Measurements from ENCODE around the gene ERMP1.
"Not testable (repeated sequence)": the region's sequence is repeated elsewhere in the genome, so short reads cannot be mapped to it uniquely, and the experiment has no call there.

ERMP1 gene

GRCh38 chr9:5787220-5787619 is 45.7 kb downstream of the ERMP1 start:
- no peak overlapping the region for H3K4me3 ChIP-seq (ENCODE audit: low read depth in 1 of 5, low read length in 5 of 5)
- H3K9me3 ChIP-seq (ENCODE audit: control insufficient read depth in 5 of 5, low read length in 5 of 5), result peaks cover 0 to 6% (median 0%) of the 10 kb centered on the region in 5 donors
- H3K9ac ChIP-seq (ENCODE audit: low read length in 5 of 5), result no peak overlapping the region
- no peak overlapping the region for H3K27ac ChIP-seq (ENCODE audit: low read depth, low read length)
- peaks cover 19 to 36% (median 29%) of the 10 kb centered on the region in 5 donors for H3K36me3 ChIP-seq (ENCODE audit: control insufficient read depth in 5 of 5, insufficient read depth in 5 of 5, low read length in 5 of 5)
- no peaks in the 10 kb centered on the region for H3K4me1 ChIP-seq (ENCODE audit: control insufficient read depth in 5 of 5, insufficient read depth in 5 of 5, low read length in 5 of 5)
- H3K27me3 ChIP-seq (ENCODE audit: control insufficient read depth in 5 of 5, insufficient read depth in 4 of 5, low read length in 5 of 5), result no peaks in the 10 kb centered on the region

DNA sequence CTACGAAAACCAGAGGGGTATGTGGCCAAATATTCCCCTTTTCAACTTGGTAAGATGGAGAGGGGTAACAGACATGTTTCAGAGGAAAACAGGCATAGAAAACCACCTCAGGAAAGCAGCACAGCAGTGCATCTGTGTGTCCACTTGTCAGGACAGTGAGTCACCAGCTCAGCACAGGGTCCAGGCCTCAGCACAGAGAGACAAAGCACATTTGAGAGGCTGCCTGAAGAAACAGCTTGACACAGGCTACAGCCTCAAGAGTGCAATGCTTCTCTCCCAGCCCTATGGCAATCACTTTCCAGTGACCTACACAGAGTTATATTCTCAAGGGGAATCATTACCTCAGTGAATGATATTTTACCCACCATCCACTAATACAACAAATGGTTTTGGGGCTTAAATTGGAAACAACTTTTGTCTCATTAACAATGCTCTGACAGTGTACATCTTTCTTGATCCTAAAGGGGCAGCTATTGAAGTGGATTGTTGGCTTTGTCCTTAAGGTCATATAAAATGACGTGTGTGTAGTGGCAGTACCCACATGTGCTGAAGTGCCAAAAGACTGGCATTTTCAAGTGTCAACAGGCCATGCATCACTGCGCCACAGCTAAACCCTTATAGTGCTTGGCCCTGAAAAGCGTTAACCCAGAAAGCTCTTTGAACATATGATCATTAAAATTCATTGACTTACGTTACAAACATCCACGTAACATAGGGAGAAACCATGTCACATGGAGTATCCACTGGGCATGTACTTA is 46.4 kb downstream of the ERMP1 start:
- Histone ChIP-seq H3K9me3 (ENCODE audit: control insufficient read depth in 5 of 5, low read length in 5 of 5) (peaks cover 0 to 6% (median 0%) of the 10 kb centered on the region in 5 donors), H3K9ac (ENCODE audit: low read length in 5 of 5) (no peak overlapping the region), H3K4me1 (ENCODE audit: control insufficient read depth in 5 of 5, insufficient read depth in 5 of 5, low read length in 5 of 5) (no peaks in the 10 kb centered on the region), H3K27me3 (ENCODE audit: control insufficient read depth in 5 of 5, insufficient read depth in 4 of 5, low read length in 5 of 5) (no peaks in the 10 kb centered on the region), H3K36me3 (ENCODE audit: control insufficient read depth in 5 of 5, insufficient read depth in 5 of 5, low read length in 5 of 5) (peaks cover 19 to 34% (median 29%) of the 10 kb centered on the region in 5 donors), H3K4me3 (ENCODE audit: low read depth in 1 of 5, low read length in 5 of 5) (no peak overlapping the region), H3K27ac (ENCODE audit: low read depth, low read length) (no peak overlapping the region)

- H3K27me3 ChIP-seq (ENCODE audit: control insufficient read depth in 5 of 5, insufficient read depth in 4 of 5, low read length in 5 of 5), result no peaks in the 10 kb centered on the region
- H3K9ac ChIP-seq (ENCODE audit: low read length in 5 of 5), result no peak overlapping the region
- H3K9me3 ChIP-seq (ENCODE audit: control insufficient read depth in 5 of 5, low read length in 5 of 5), result peaks cover 0 to 6% (median 0%) of the 10 kb centered on the region in 5 donors
- no peaks in the 10 kb centered on the region for H3K4me1 ChIP-seq (ENCODE audit: control insufficient read depth in 5 of 5, insufficient read depth in 5 of 5, low read length in 5 of 5)
- no peak overlapping the region for H3K4me3 ChIP-seq (ENCODE audit: low read depth in 1 of 5, low read length in 5 of 5)
- H3K36me3 ChIP-seq (ENCODE audit: control insufficient read depth in 5 of 5, insufficient read depth in 5 of 5, low read length in 5 of 5), result peaks cover 26 to 37% (median 34%) of the 10 kb centered on the region in 5 donors
- no peak overlapping the region for H3K27ac ChIP-seq (ENCODE audit: low read depth, low read length)
Measured at GRCh38 chr9:5784526-5785315, 48.2 kb downstream of the ERMP1 start.

DNA sequence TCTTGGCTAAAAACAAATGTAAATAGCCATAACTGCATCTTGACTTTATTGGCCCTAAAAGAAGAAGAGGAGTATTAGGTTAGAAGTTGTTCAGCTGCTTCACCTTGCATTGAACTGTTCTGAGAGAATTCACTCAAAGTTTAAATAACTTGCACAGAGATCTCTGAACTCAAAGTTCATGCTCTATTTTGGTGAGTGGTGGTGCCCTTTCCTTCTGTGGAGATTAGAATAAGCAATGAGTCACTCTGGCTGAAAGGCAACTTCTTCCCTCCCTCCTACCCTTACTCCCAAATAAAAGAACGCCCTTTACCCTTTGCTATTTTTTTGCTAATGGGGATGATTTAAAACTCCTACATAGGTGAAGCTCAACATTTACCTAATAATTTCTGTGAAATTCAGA is 48.9 kb downstream of the ERMP1 start:
- Histone ChIP-seq H3K36me3 (ENCODE audit: control insufficient read depth in 5 of 5, insufficient read depth in 5 of 5, low read length in 5 of 5) (peaks cover 33 to 40% (median 36%) of the 10 kb centered on the region in 5 donors), H3K9me3 (ENCODE audit: control insufficient read depth in 5 of 5, low read length in 5 of 5) (peaks cover 0 to 8% (median 4%) of the 10 kb centered on the region in 5 donors), H3K9ac (ENCODE audit: low read length in 5 of 5) (no peak overlapping the region), H3K27me3 (ENCODE audit: control insufficient read depth in 5 of 5, insufficient read depth in 4 of 5, low read length in 5 of 5) (no peaks in the 10 kb centered on the region), H3K4me1 (ENCODE audit: control insufficient read depth in 5 of 5, insufficient read depth in 5 of 5, low read length in 5 of 5) (no peaks in the 10 kb centered on the region), H3K27ac (ENCODE audit: low read depth, low read length) (no peak overlapping the region), H3K4me3 (ENCODE audit: low read depth in 1 of 5, low read length in 5 of 5) (no peak overlapping the region)

DNA sequence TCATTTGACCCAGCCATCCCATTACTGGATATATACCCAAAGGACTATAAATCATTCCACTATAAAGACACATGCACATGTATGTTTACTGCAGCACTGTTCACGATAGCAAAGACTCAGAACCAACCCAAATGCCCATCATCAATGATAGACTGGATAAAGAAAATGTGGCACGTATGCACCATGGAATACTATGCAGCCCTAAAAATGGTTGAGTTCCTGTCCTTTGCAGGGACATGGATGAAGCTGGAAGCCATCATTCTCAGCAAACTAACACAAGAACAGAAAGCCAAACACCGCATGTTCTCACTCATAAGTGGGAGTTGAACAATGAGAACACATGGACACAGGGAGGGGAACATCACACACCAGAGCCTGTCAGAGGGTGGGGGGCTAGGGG is 49.5 kb downstream of the ERMP1 start:
- H3K9me3 ChIP-seq (ENCODE audit: control insufficient read depth in 5 of 5, low read length in 5 of 5), result peaks cover 3 to 13% (median 7%) of the 10 kb centered on the region in 5 donors
- H3K27me3 ChIP-seq (ENCODE audit: control insufficient read depth in 5 of 5, insufficient read depth in 4 of 5, low read length in 5 of 5); H3K9ac ChIP-seq (ENCODE audit: low read length in 5 of 5); H3K4me3 ChIP-seq (ENCODE audit: low read depth in 1 of 5, low read length in 5 of 5); H3K4me1 ChIP-seq (ENCODE audit: control insufficient read depth in 5 of 5, insufficient read depth in 5 of 5, low read length in 5 of 5); H3K27ac ChIP-seq (ENCODE audit: low read depth, low read length): not testable (repeated sequence)
- H3K36me3 ChIP-seq (ENCODE audit: control insufficient read depth in 5 of 5, insufficient read depth in 5 of 5, low read length in 5 of 5), result peaks cover 35 to 46% (median 42%) of the 10 kb centered on the region in 5 donors

DNA sequence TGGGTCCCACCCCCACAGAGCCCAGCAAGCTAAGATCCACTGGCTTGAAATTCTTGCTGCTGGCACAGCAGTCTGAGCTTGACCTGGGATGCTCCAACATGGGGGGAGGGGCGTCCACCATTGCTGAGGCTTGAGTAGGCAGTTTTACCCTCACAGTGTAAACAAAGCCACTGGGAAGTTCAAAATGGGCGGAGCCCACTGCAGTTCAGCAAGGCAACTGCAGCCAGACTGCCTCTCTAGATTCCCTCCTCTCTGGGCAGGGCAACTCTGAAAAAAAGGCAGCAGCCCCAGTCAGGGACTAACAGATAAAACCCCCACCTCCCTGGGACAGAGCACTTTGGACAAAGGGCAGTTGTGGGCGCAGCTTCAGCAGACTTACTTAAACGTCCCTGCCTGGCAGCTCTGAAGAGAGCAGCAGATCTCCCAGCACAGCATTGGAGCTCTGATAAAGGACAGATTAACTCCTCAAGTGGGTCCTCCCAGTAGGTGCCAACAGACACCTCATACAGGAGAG is 53.2 kb downstream of the ERMP1 start:
- Histone ChIP-seq H3K36me3 (ENCODE audit: control insufficient read depth in 5 of 5, insufficient read depth in 5 of 5, low read length in 5 of 5) (peaks cover 39 to 46% (median 43%) of the 10 kb centered on the region in 5 donors), H3K9me3 (ENCODE audit: control insufficient read depth in 5 of 5, low read length in 5 of 5) (peaks cover 3 to 14% (median 10%) of the 10 kb centered on the region in 5 donors)
- not testable (repeated sequence) for H3K9ac ChIP-seq (ENCODE audit: low read length in 5 of 5); H3K4me1 ChIP-seq (ENCODE audit: control insufficient read depth in 5 of 5, insufficient read depth in 5 of 5, low read length in 5 of 5); H3K27me3 ChIP-seq (ENCODE audit: control insufficient read depth in 5 of 5, insufficient read depth in 4 of 5, low read length in 5 of 5); H3K4me3 ChIP-seq (ENCODE audit: low read depth in 1 of 5, low read length in 5 of 5); H3K27ac ChIP-seq (ENCODE audit: low read depth, low read length)

DNA sequence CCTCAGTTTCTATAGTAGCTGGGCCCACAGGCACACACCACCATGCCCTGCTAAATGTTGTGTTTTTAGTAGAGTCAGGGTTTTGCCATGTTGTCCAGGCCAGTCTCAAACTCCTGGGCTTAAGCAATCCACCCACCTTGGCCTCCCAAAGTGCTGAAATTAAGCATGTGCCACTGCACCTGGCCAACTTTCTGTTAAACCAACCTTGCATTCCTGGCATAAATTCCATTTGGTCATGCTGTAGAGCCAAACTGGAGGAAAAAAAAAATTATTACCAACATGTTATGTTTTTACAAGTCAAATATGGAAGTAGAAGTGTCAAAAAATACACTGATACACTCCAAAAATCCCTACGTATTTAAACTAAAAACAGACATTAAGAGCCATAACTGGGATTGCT is 54.1 kb downstream of the ERMP1 start:
- peaks cover 3 to 14% (median 10%) of the 10 kb centered on the region in 5 donors for H3K9me3 ChIP-seq (ENCODE audit: control insufficient read depth in 5 of 5, low read length in 5 of 5)
- H3K27me3 ChIP-seq (ENCODE audit: control insufficient read depth in 5 of 5, insufficient read depth in 4 of 5, low read length in 5 of 5), result no peaks in the 10 kb centered on the region
- no peak overlapping the region for H3K9ac ChIP-seq (ENCODE audit: low read length in 5 of 5)
- peaks cover 47 to 55% (median 51%) of the 10 kb centered on the region in 5 donors for H3K36me3 ChIP-seq (ENCODE audit: control insufficient read depth in 5 of 5, insufficient read depth in 5 of 5, low read length in 5 of 5)
- no peaks in the 10 kb centered on the region for H3K4me1 ChIP-seq (ENCODE audit: control insufficient read depth in 5 of 5, insufficient read depth in 5 of 5, low read length in 5 of 5)
- H3K4me3 ChIP-seq (ENCODE audit: low read depth in 1 of 5, low read length in 5 of 5), result peak overlapping the region in 2 of 5 donors; percentile 11 to 52
- no peak overlapping the region for H3K27ac ChIP-seq (ENCODE audit: low read depth, low read length)

- no peak overlapping the region for H3K4me3 ChIP-seq (ENCODE audit: low read depth in 1 of 5, low read length in 5 of 5)
- H3K4me1 ChIP-seq (ENCODE audit: control insufficient read depth in 5 of 5, insufficient read depth in 5 of 5, low read length in 5 of 5), result no peaks in the 10 kb centered on the region
- peaks cover 0 to 4% (median 2%) of the 10 kb centered on the region in 5 donors for H3K9me3 ChIP-seq (ENCODE audit: control insufficient read depth in 5 of 5, low read length in 5 of 5)
- H3K9ac ChIP-seq (ENCODE audit: low read length in 5 of 5), result no peak overlapping the region
- no peaks in the 10 kb centered on the region for H3K27me3 ChIP-seq (ENCODE audit: control insufficient read depth in 5 of 5, insufficient read depth in 4 of 5, low read length in 5 of 5)
- H3K36me3 ChIP-seq (ENCODE audit: control insufficient read depth in 5 of 5, insufficient read depth in 5 of 5, low read length in 5 of 5), result peaks cover 70 to 75% (median 70%) of the 10 kb centered on the region in 5 donors
- no peak overlapping the region for H3K27ac ChIP-seq (ENCODE audit: low read depth, low read length)
Measured at GRCh38 chr9:5773324-5773999, 59.5 kb downstream of the ERMP1 start.

DNA sequence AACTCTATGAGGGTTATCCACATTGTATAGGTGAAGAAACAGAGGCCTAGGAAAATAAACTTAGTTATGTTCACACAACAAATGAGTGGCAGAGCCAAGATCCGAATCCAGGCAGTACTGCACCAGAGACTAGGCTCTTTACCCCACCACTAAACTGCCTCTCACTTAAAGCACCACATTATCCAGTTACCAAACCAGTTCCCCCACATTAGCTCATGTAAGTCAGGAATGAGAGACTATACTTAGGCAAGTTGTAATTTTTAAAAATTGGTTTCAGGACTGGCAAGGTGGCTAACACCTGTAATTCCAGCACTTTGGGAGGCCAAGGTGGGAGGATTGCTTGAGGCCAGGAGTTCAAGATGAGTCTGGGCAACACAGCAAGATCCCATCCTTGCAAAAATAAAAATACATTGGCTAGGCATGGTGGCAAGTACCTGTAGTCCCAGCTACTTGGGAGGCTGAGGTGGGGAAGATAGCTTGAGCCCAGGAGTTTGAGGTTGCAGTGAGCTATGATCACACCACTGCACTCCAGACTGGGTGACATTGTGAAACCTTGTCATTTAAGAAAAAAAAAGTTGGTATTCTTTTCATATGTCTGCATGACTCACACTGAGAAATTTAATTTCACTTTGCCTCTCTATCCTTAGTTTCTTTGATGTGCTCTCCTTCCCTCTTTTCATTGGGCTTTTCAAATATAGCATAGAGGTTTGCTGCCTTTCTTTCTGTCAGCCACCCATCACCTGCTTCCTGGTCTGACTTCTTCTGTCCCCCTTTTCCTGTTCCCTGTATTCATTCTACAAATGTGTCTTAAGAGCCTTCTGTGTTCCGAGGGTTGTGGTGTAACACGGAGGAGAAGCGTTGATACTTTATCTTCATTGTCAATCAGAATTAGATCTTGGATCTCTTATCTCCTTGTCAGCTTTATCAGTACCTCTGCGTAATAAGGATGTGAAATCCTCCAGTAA is 64.7 kb downstream of the ERMP1 start:
- Histone ChIP-seq H3K9ac (ENCODE audit: low read length in 5 of 5) (no peak overlapping the region), H3K27me3 (ENCODE audit: control insufficient read depth in 5 of 5, insufficient read depth in 4 of 5, low read length in 5 of 5) (no peaks in the 10 kb centered on the region), H3K36me3 (ENCODE audit: control insufficient read depth in 5 of 5, insufficient read depth in 5 of 5, low read length in 5 of 5) (peaks cover 55 to 87% (median 75%) of the 10 kb centered on the region in 5 donors), H3K4me1 (ENCODE audit: control insufficient read depth in 5 of 5, insufficient read depth in 5 of 5, low read length in 5 of 5) (no peaks in the 10 kb centered on the region), H3K27ac (ENCODE audit: low read depth, low read length) (no peak overlapping the region), H3K4me3 (ENCODE audit: low read depth in 1 of 5, low read length in 5 of 5) (no peak overlapping the region), H3K9me3 (ENCODE audit: control insufficient read depth in 5 of 5, low read length in 5 of 5) (no peaks in the 10 kb centered on the region)

Measured in subcutaneous abdominal adipose tissue (tissue), 5 donors.